IPS-20b (cell line): Measurements from ENCODE around the gene SIGLEC12.

Source experiments
- H3K27ac ChIP-seq: one replicate; pipeline ENCODE4 v1.5.1; 2013; ENCODE audit warnings: low read length
- H3K27me3 ChIP-seq: 2 replicates; pipeline ENCODE4 v1.6.1; 2013; ENCODE audit warnings: mild to moderate bottlenecking, low read length, inconsistent platforms; ENCODE audit not compliant: insufficient read depth
- H3K36me3 ChIP-seq: 2 replicates; pipeline ENCODE4 v1.6.1; 2013; ENCODE audit warnings: low read depth, mild to moderate bottlenecking, inconsistent platforms, low read length, moderate library complexity; ENCODE audit not compliant: insufficient read depth
- H3K4me1 ChIP-seq: 2 replicates; pipeline ENCODE4 v1.6.1; 2013; ENCODE audit warnings: mild to moderate bottlenecking, control low read depth, inconsistent platforms, low read length, moderate library complexity; ENCODE audit not compliant: insufficient read depth
- H3K4me3 ChIP-seq: 2 replicates; pipeline ENCODE4 v1.5.1; 2013; ENCODE audit warnings: mild to moderate bottlenecking, low read length, inconsistent platforms
- H3K9ac ChIP-seq: 2 replicates; pipeline ENCODE4 v1.6.1; 2013; ENCODE audit warnings: low read depth, mild to moderate bottlenecking, inconsistent platforms, low read length, moderate library complexity
- H3K9me3 ChIP-seq: 2 replicates; pipeline ENCODE4 v1.6.1; 2013; ENCODE audit warnings: mild to moderate bottlenecking, low read depth, low read length, inconsistent platforms; ENCODE audit not compliant: insufficient read depth

Gene SIGLEC12

GRCh38 chr19:51501594-51502263 lies at the start of gene SIGLEC12:
Gene SIGLEC12 (minus strand): TSS chr19:51501800. CDS start chr19:51501733, 67 bp downstream.
- peaks cover 68% of the 10 kb centered on the region for H3K9me3 ChIP-seq
- H3K27me3 ChIP-seq, result no peaks in the 10 kb centered on the region; the same call in 1 of the 2 replicates
- no peaks in the 10 kb centered on the region for H3K36me3 ChIP-seq
- no peaks in the 10 kb centered on the region for H3K4me1 ChIP-seq
- H3K4me3 ChIP-seq, result no peak within 1 kb of the TSS
- no peak within 1 kb of the TSS for H3K9ac ChIP-seq
- H3K27ac ChIP-seq, result no peak within 1 kb of the TSS

GRCh38 chr19:51550848-51551672 lies 49.5 kb upstream of the SIGLEC12 start:
- H3K27me3 ChIP-seq, result peaks cover 7% of the 10 kb centered on the region
- H3K4me1 ChIP-seq, result no peaks in the 10 kb centered on the region
- no peak overlapping the region for H3K4me3 ChIP-seq
- H3K9me3 ChIP-seq, result peaks cover 16% of the 10 kb centered on the region; the same call in 1 of the 2 replicates
- no peak overlapping the region for H3K27ac ChIP-seq
- H3K36me3 ChIP-seq, result no peaks in the 10 kb centered on the region
- no peak overlapping the region for H3K9ac ChIP-seq

GRCh38 chr19:51549533-51550324 lies 48.1 kb upstream of the SIGLEC12 start:
- Histone ChIP-seq H3K4me1 (no peaks in the 10 kb centered on the region), H3K27ac (no peak overlapping the region), H3K4me3 (no peak overlapping the region), H3K36me3 (no peaks in the 10 kb centered on the region), H3K27me3 (peaks cover 7% of the 10 kb centered on the region), H3K9ac (no peak overlapping the region), H3K9me3 (peaks cover 22% of the 10 kb centered on the region; the same call in 1 of the 2 replicates)

GRCh38 chr19:51548891-51549305 lies 47.3 kb upstream of the SIGLEC12 start:
- H3K9ac ChIP-seq, result no peak overlapping the region
- H3K27me3 ChIP-seq, result peaks cover 7% of the 10 kb centered on the region
- H3K4me1 ChIP-seq, result no peaks in the 10 kb centered on the region
- no peaks in the 10 kb centered on the region for H3K36me3 ChIP-seq
- H3K9me3 ChIP-seq, result peaks cover 24% of the 10 kb centered on the region; the same call in 1 of the 2 replicates
- H3K4me3 ChIP-seq, result no peak overlapping the region
- no peak overlapping the region for H3K27ac ChIP-seq

GRCh38 chr19:51548213-51548651 lies 46.6 kb upstream of the SIGLEC12 start:
- H3K27ac ChIP-seq, result no peak overlapping the region
- H3K4me1 ChIP-seq, result no peaks in the 10 kb centered on the region
- H3K9ac ChIP-seq, result no peak overlapping the region
- H3K9me3 ChIP-seq, result peaks cover 25% of the 10 kb centered on the region
- H3K4me3 ChIP-seq, result no peak overlapping the region
- H3K36me3 ChIP-seq, result no peaks in the 10 kb centered on the region
- H3K27me3 ChIP-seq, result peaks cover 7% of the 10 kb centered on the region

- no peaks in the 10 kb centered on the region for H3K4me1 ChIP-seq
- peaks cover 7% of the 10 kb centered on the region for H3K27me3 ChIP-seq
- H3K27ac ChIP-seq, result no peak overlapping the region
- H3K9ac ChIP-seq, result no peak overlapping the region
- H3K36me3 ChIP-seq, result no peaks in the 10 kb centered on the region
- H3K4me3 ChIP-seq, result no peak overlapping the region
- peaks cover 31% of the 10 kb centered on the region for H3K9me3 ChIP-seq
Observed at GRCh38 chr19:51547397-51548212, 46.0 kb upstream of the SIGLEC12 start.

- Histone ChIP-seq H3K9ac (no peak overlapping the region), H3K27me3 (peaks cover 4% of the 10 kb centered on the region), H3K27ac (no peak overlapping the region), H3K4me1 (no peaks in the 10 kb centered on the region), H3K4me3 (no peak overlapping the region), H3K9me3 (peaks cover 32% of the 10 kb centered on the region), H3K36me3 (no peaks in the 10 kb centered on the region)
Observed at GRCh38 chr19:51546650-51547396, 45.2 kb upstream of the SIGLEC12 start.

GRCh38 chr19:51546107-51546649 lies 44.6 kb upstream of the SIGLEC12 start:
- H3K27me3 ChIP-seq, result no peaks in the 10 kb centered on the region; the same call in 1 of the 2 replicates
- H3K4me3 ChIP-seq, result no peak overlapping the region
- H3K9me3 ChIP-seq, result peaks cover 32% of the 10 kb centered on the region
- H3K4me1 ChIP-seq, result no peaks in the 10 kb centered on the region
- no peaks in the 10 kb centered on the region for H3K36me3 ChIP-seq
- no peak overlapping the region for H3K9ac ChIP-seq
- no peak overlapping the region for H3K27ac ChIP-seq

GRCh38 chr19:51544038-51544437 lies 42.4 kb upstream of the SIGLEC12 start:
- no peaks in the 10 kb centered on the region for H3K4me1 ChIP-seq

GRCh38 chr19:51542699-51543098 lies 41.1 kb upstream of the SIGLEC12 start:
- Histone ChIP-seq H3K27ac (no peak overlapping the region), H3K9ac (no peak overlapping the region), H3K4me3 (no peak overlapping the region), H3K9me3 (peaks cover 31% of the 10 kb centered on the region), H3K27me3 (no peaks in the 10 kb centered on the region; the same call in 1 of the 2 replicates), H3K36me3 (no peaks in the 10 kb centered on the region), H3K4me1 (no peaks in the 10 kb centered on the region)

More at GRCh38 chr19:51544038-51544437, 42.4 kb upstream of the SIGLEC12 start:
- no peak overlapping the region for H3K9ac ChIP-seq
- H3K9me3 ChIP-seq, result peaks cover 26% of the 10 kb centered on the region
- no peaks in the 10 kb centered on the region; the same call in 1 of the 2 replicates for H3K27me3 ChIP-seq
- H3K27ac ChIP-seq, result no peak overlapping the region
- H3K36me3 ChIP-seq, result no peaks in the 10 kb centered on the region
- no peak overlapping the region for H3K4me3 ChIP-seq
